ENCODE data around the gene AGK. TPM values are rescaled to one million over a fixed set of nuclear protein-coding genes. Genes with fewer than 3 reads are reported as not detected.
"Not testable (repeated sequence)": the region's sequence is repeated elsewhere in the genome, so short reads cannot be mapped to it uniquely, and the experiment has no call there.

Gene AGK
- total RNA-seq, 2 donors from 2014 or later, result 32.7 to 33.9 TPM

GRCh38 chr7:141679014-141679413 is 127.8 kb downstream of the AGK start:
- peaks cover 61% of the 10 kb centered on the region for H3K36me3 Mint-ChIP-seq (ENCODE audit: low read depth)
- peak overlapping the region; percentile 56 for H3K27ac Mint-ChIP-seq
- H3K27me3 Mint-ChIP-seq, result no peaks in the 10 kb centered on the region
- no peaks in the 10 kb centered on the region for H3K9me3 Mint-ChIP-seq
- H3K4me1 Mint-ChIP-seq, result peaks cover 11% of the 10 kb centered on the region
- ATAC-seq (replicated peaks), result peak; percentile 86
- peak overlapping the region; percentile 16 for H3K4me3 Mint-ChIP-seq

GRCh38 chr7:141685285-141686023 is 134.2 kb downstream of the AGK start:
- Mint-ChIP-seq H3K27ac (no peak overlapping the region), H3K27me3 (no peaks in the 10 kb centered on the region), H3K36me3 (ENCODE audit: low read depth) (peaks cover 64% of the 10 kb centered on the region), H3K4me1 (peaks cover 5% of the 10 kb centered on the region), H3K9me3 (no peaks in the 10 kb centered on the region), H3K4me3 (no peak overlapping the region)
- ATAC-seq (replicated peaks), result no peak

GRCh38 chr7:141686074-141686473 is 134.9 kb downstream of the AGK start:
- peaks cover 58% of the 10 kb centered on the region for H3K36me3 Mint-ChIP-seq (ENCODE audit: low read depth)
- no peaks in the 10 kb centered on the region for H3K27me3 Mint-ChIP-seq
- H3K27ac Mint-ChIP-seq, result no peak overlapping the region
- H3K4me3 Mint-ChIP-seq, result no peak overlapping the region
- ATAC-seq (replicated peaks), result no peak
- H3K4me1 Mint-ChIP-seq, result peaks cover 5% of the 10 kb centered on the region
- no peaks in the 10 kb centered on the region for H3K9me3 Mint-ChIP-seq

GRCh38 chr7:141686670-141687069 is 135.5 kb downstream of the AGK start:
- no peak overlapping the region for H3K27ac Mint-ChIP-seq
- no peak for ATAC-seq (replicated peaks)
- H3K4me1 Mint-ChIP-seq, result peaks cover 5% of the 10 kb centered on the region
- H3K27me3 Mint-ChIP-seq, result no peaks in the 10 kb centered on the region
- H3K4me3 Mint-ChIP-seq, result no peak overlapping the region
- peaks cover 52% of the 10 kb centered on the region for H3K36me3 Mint-ChIP-seq (ENCODE audit: low read depth)
- no peaks in the 10 kb centered on the region for H3K9me3 Mint-ChIP-seq

GRCh38 chr7:141688043-141688442 is 136.8 kb downstream of the AGK start:
- no peaks in the 10 kb centered on the region for H3K9me3 Mint-ChIP-seq
- H3K4me1 Mint-ChIP-seq, result peaks cover 5% of the 10 kb centered on the region
- H3K36me3 Mint-ChIP-seq (ENCODE audit: low read depth), result peaks cover 38% of the 10 kb centered on the region
- ATAC-seq (replicated peaks), result no peak
- H3K4me3 Mint-ChIP-seq, result no peak overlapping the region
- H3K27me3 Mint-ChIP-seq, result no peaks in the 10 kb centered on the region
- no peak overlapping the region for H3K27ac Mint-ChIP-seq

- not testable (repeated sequence) for ATAC-seq (replicated peaks); H3K27ac Mint-ChIP-seq; H3K4me3 Mint-ChIP-seq; H3K9me3 Mint-ChIP-seq; H3K27me3 Mint-ChIP-seq; H3K4me1 Mint-ChIP-seq
- peaks cover 28% of the 10 kb centered on the region for H3K36me3 Mint-ChIP-seq (ENCODE audit: low read depth)
Measured at GRCh38 chr7:141689072-141689825, 138.0 kb downstream of the AGK start.

- no peak for ATAC-seq (replicated peaks)
- Mint-ChIP-seq H3K27ac (no peak overlapping the region), H3K4me1 (peaks cover 24% of the 10 kb centered on the region), H3K27me3 (no peaks in the 10 kb centered on the region), H3K36me3 (ENCODE audit: low read depth) (peaks cover 7% of the 10 kb centered on the region), H3K4me3 (no peak overlapping the region), H3K9me3 (no peaks in the 10 kb centered on the region)
Measured at GRCh38 chr7:141691540-141691939, 140.3 kb downstream of the AGK start.

GRCh38 chr7:141691961-141692360 is 140.8 kb downstream of the AGK start:
- Mint-ChIP-seq H3K9me3 (no peaks in the 10 kb centered on the region), H3K4me1 (peaks cover 26% of the 10 kb centered on the region), H3K4me3 (no peak overlapping the region), H3K36me3 (ENCODE audit: low read depth) (peaks cover 2% of the 10 kb centered on the region), H3K27ac (no peak overlapping the region), H3K27me3 (no peaks in the 10 kb centered on the region)
- no peak for ATAC-seq (replicated peaks)

- H3K4me3 Mint-ChIP-seq, result no peak overlapping the region
- no peaks in the 10 kb centered on the region for H3K27me3 Mint-ChIP-seq
- no peaks in the 10 kb centered on the region for H3K9me3 Mint-ChIP-seq
- ATAC-seq (replicated peaks), result no peak
- peaks cover 3% of the 10 kb centered on the region for H3K36me3 Mint-ChIP-seq (ENCODE audit: low read depth)
- H3K27ac Mint-ChIP-seq, result no peak overlapping the region
- peaks cover 29% of the 10 kb centered on the region for H3K4me1 Mint-ChIP-seq
Measured at GRCh38 chr7:141693082-141693481, 141.9 kb downstream of the AGK start.

- Mint-ChIP-seq H3K9me3 (no peaks in the 10 kb centered on the region), H3K4me1 (peaks cover 57% of the 10 kb centered on the region), H3K27me3 (no peaks in the 10 kb centered on the region), H3K4me3 (no peak overlapping the region), H3K27ac (no peak overlapping the region), H3K36me3 (ENCODE audit: low read depth) (peaks cover 19% of the 10 kb centered on the region)
- ATAC-seq (replicated peaks), result no peak
Measured at GRCh38 chr7:141695803-141696289, 144.6 kb downstream of the AGK start.

GRCh38 chr7:141696348-141696747 is 145.1 kb downstream of the AGK start:
- H3K36me3 Mint-ChIP-seq (ENCODE audit: low read depth), result peaks cover 19% of the 10 kb centered on the region
- peaks cover 58% of the 10 kb centered on the region for H3K4me1 Mint-ChIP-seq
- H3K27me3 Mint-ChIP-seq, result no peaks in the 10 kb centered on the region
- H3K27ac Mint-ChIP-seq, result no peak overlapping the region
- ATAC-seq (replicated peaks), result no peak
- no peak overlapping the region for H3K4me3 Mint-ChIP-seq
- H3K9me3 Mint-ChIP-seq, result no peaks in the 10 kb centered on the region

- Mint-ChIP-seq H3K27me3 (no peaks in the 10 kb centered on the region), H3K4me3 (no peak overlapping the region), H3K36me3 (ENCODE audit: low read depth) (peaks cover 19% of the 10 kb centered on the region), H3K9me3 (no peaks in the 10 kb centered on the region), H3K4me1 (peaks cover 58% of the 10 kb centered on the region), H3K27ac (no peak overlapping the region)
- ATAC-seq (replicated peaks), result no peak
Measured at GRCh38 chr7:141697211-141697871, 146.1 kb downstream of the AGK start.

GRCh38 chr7:141698247-141699015 is 147.2 kb downstream of the AGK start:
- Mint-ChIP-seq H3K9me3 (no peaks in the 10 kb centered on the region), H3K4me3 (peak overlapping the region; percentile 91), H3K36me3 (ENCODE audit: low read depth) (peaks cover 19% of the 10 kb centered on the region), H3K27me3 (peaks cover under 1% of the 10 kb centered on the region), H3K27ac (peak overlapping the region; percentile 67), H3K4me1 (peaks cover 57% of the 10 kb centered on the region)
- no peak for ATAC-seq (replicated peaks)

GRCh38 chr7:141699860-141700259 is 148.7 kb downstream of the AGK start:
- ATAC-seq (replicated peaks), result no peak
- no peaks in the 10 kb centered on the region for H3K9me3 Mint-ChIP-seq
- H3K4me3 Mint-ChIP-seq, result peak overlapping the region; percentile 91
- peaks cover 19% of the 10 kb centered on the region for H3K36me3 Mint-ChIP-seq (ENCODE audit: low read depth)
- H3K4me1 Mint-ChIP-seq, result peaks cover 50% of the 10 kb centered on the region
- H3K27ac Mint-ChIP-seq, result peak overlapping the region; percentile 73
- H3K27me3 Mint-ChIP-seq, result peaks cover 3% of the 10 kb centered on the region

Measured in activated T-helper 17 cell treated with anti-CD3 and anti-CD28 coated beads, Interleukin-2, amount 50 U/mL, for 72 hours (primary cell).